H9 (cell line): Measurements from ENCODE around the gene CDH23. TPM values are rescaled to one million over a fixed set of nuclear protein-coding genes. Genes with fewer than 3 reads are reported as not detected.

Source experiments
- DNase-seq: peaks from one replicate; pipeline ENCODE4 v3.0.0-alpha.2; 2017
- H2AFZ ChIP-seq: one replicate; pipeline ENCODE4 v1.6.1; 2013; ENCODE audit warnings: mild to moderate bottlenecking, low read length, control low read depth, moderate library complexity
- H2AK5ac ChIP-seq: 2 replicates; pipeline ENCODE4 v1.6.1; 2013; ENCODE audit warnings: low read length, control low read depth, mixed read lengths; ENCODE audit not compliant: insufficient read length
- H2BK120ac ChIP-seq: one replicate; pipeline ENCODE4 v1.6.1; 2013; ENCODE audit warnings: low read depth, mild to moderate bottlenecking, low read length, control low read depth, inconsistent platforms; ENCODE audit not compliant: poor library complexity, severe bottlenecking
- H2BK12ac ChIP-seq: 2 replicates; pipeline ENCODE4 v1.6.1; 2013; ENCODE audit warnings: low read length, control low read depth, mixed read lengths, low read depth; ENCODE audit not compliant: insufficient read length
- H2BK15ac ChIP-seq: 2 replicates; pipeline ENCODE4 v1.6.1; 2013; ENCODE audit warnings: low read depth, low read length, control low read depth
- H2BK20ac ChIP-seq: one replicate; pipeline ENCODE4 v1.6.1; 2013; ENCODE audit warnings: low read depth, mild to moderate bottlenecking, low read length, control low read depth, inconsistent platforms; ENCODE audit not compliant: poor library complexity, severe bottlenecking
- H2BK5ac ChIP-seq: 2 replicates; pipeline ENCODE4 v1.6.1; 2013; ENCODE audit warnings: low read length, control low read depth, mixed read lengths; ENCODE audit not compliant: insufficient read length
- H3K14ac ChIP-seq: 2 replicates; pipeline ENCODE4 v1.6.1; 2013; ENCODE audit warnings: low read length, control low read depth; ENCODE audit not compliant: insufficient read depth
- H3K18ac ChIP-seq: 2 replicates; pipeline ENCODE4 v1.6.1; 2013; ENCODE audit warnings: low read depth, mild to moderate bottlenecking, mixed read lengths, low read length, control low read depth; ENCODE audit not compliant: insufficient read length
- H3K23ac ChIP-seq: 2 replicates; pipeline ENCODE4 v1.6.1; 2013; ENCODE audit warnings: low read length, control low read depth, mixed read lengths, low read depth; ENCODE audit not compliant: insufficient read length
- H3K23me2 ChIP-seq: 2 replicates; pipeline ENCODE4 v1.6.1; 2013; ENCODE audit warnings: low read depth, mild to moderate bottlenecking, mixed read lengths, low read length, control low read depth; ENCODE audit not compliant: insufficient read length, poor library complexity, severe bottlenecking
- H3K27ac ChIP-seq: 2 replicates; pipeline ENCODE4 v1.5.1; 2013; ENCODE audit warnings: low read length, control low read depth, mixed read lengths, low read depth; ENCODE audit not compliant: insufficient read length
- H3K27me3 ChIP-seq: 2 replicates; pipeline ENCODE4 v1.6.1; 2013; ENCODE audit warnings: low read length, control low read depth, inconsistent platforms; ENCODE audit not compliant: insufficient read depth
- H3K4ac ChIP-seq: 2 replicates; pipeline ENCODE4 v1.6.1; 2013; ENCODE audit warnings: low read depth, mild to moderate bottlenecking, control low read depth, inconsistent platforms, low read length, moderate library complexity
- H3K4me1 ChIP-seq: 2 replicates; pipeline ENCODE4 v1.6.1; 2013; ENCODE audit warnings: low read length, control low read depth, inconsistent platforms; ENCODE audit not compliant: insufficient read depth
- H3K4me2 ChIP-seq: 2 replicates; pipeline ENCODE4 v1.6.1; 2013; ENCODE audit warnings: low read length, control low read depth, mixed read lengths; ENCODE audit not compliant: insufficient read length, insufficient read depth
- H3K56ac ChIP-seq: 2 replicates; pipeline ENCODE4 v1.6.1; 2013; ENCODE audit warnings: low read depth, mild to moderate bottlenecking, mixed read lengths, low read length, control low read depth; ENCODE audit not compliant: insufficient read length
- H3K79me1 ChIP-seq: 2 replicates; pipeline ENCODE4 v1.6.1; 2013; ENCODE audit warnings: low read depth, mild to moderate bottlenecking, moderate library complexity, low read length, control low read depth, inconsistent platforms; ENCODE audit not compliant: insufficient read depth, poor library complexity, severe bottlenecking
- H3K79me2 ChIP-seq: 2 replicates; pipeline ENCODE4 v1.6.1; 2013; ENCODE audit warnings: low read length, control low read depth, inconsistent platforms; ENCODE audit not compliant: insufficient read depth
- H3K9ac ChIP-seq: 2 replicates; pipeline ENCODE4 v1.6.1; 2013; ENCODE audit warnings: low read length, control low read depth, mixed read lengths; ENCODE audit not compliant: insufficient read length; ENCODE audit errors: extremely low read depth
- H3K9me3 ChIP-seq: one replicate; pipeline ENCODE4 v1.6.1; 2013; ENCODE audit warnings: low read depth, low read length, inconsistent platforms; ENCODE audit not compliant: control insufficient read depth
- H3T11ph ChIP-seq: one replicate; pipeline ENCODE4 v1.6.1; 2013; ENCODE audit warnings: mild to moderate bottlenecking, low read length, control low read depth, inconsistent platforms
- H4K20me1 ChIP-seq: one replicate; pipeline ENCODE4 v1.6.1; 2013; ENCODE audit not compliant: control insufficient read depth, insufficient read length, insufficient read depth
- H4K5ac ChIP-seq: 2 replicates; pipeline ENCODE4 v1.6.1; 2013; ENCODE audit warnings: low read depth, mild to moderate bottlenecking, mixed read lengths, low read length, control low read depth; ENCODE audit not compliant: insufficient read length
- H4K8ac ChIP-seq: replicated peaks from 2 replicates; pipeline ENCODE4 v1.6.1; 2013; ENCODE audit warnings: low read length, control low read depth, mixed read lengths, low read depth; ENCODE audit not compliant: insufficient read length
- H4K91ac ChIP-seq: 2 replicates; pipeline ENCODE4 v1.6.1; 2013; ENCODE audit warnings: low read depth, mild to moderate bottlenecking, moderate library complexity, mixed read lengths, low read length, control low read depth; ENCODE audit not compliant: insufficient read length
- H3K27ac Mint-ChIP-seq, 3 experiments: 2 replicates in 2 of 3; 3 replicates in 1 of 3; pipeline ENCODE4 v1.8.0; 2020 to 2021; ENCODE audit warnings: mixed read lengths in 3 of 3, mild to moderate bottlenecking in 1 of 3, moderate library complexity in 1 of 3
- H3K27me3 Mint-ChIP-seq: 2 replicates; pipeline ENCODE4 v1.8.0; 2021; ENCODE audit warnings: low read depth, mild to moderate bottlenecking, moderate library complexity, mixed read lengths
- H3K36me3 Mint-ChIP-seq, 3 experiments: 2 replicates in 2 of 3; 3 replicates in 1 of 3; pipeline ENCODE4 v1.8.0; 2020 to 2021; ENCODE audit warnings: low read depth in 3 of 3, mixed read lengths in 3 of 3; ENCODE audit not compliant: insufficient read depth in 1 of 3
- H3K4me1 Mint-ChIP-seq, 2 experiments: 2 replicates each; pipeline ENCODE4 v1.8.0; 2020; ENCODE audit warnings: mixed read lengths in 2 of 2
- H3K4me3 Mint-ChIP-seq, 2 experiments: 2 replicates in 1 of 2; 3 replicates in 1 of 2; pipeline ENCODE4 v1.8.0; 2020 to 2021; ENCODE audit warnings: mild to moderate bottlenecking in 2 of 2, mixed read lengths in 2 of 2, moderate library complexity in 1 of 2
- H3K9me3 Mint-ChIP-seq, 2 experiments: 2 replicates in 1 of 2; 3 replicates in 1 of 2; pipeline ENCODE4 v1.8.0; 2020; ENCODE audit warnings: mild to moderate bottlenecking in 2 of 2, mixed read lengths in 2 of 2, moderate library complexity in 1 of 2
- WGBS: extraction: QIAGEN DNeasy Blood & Tissue Kit; methylation state at CpG from one replicate; pipeline ENCODE4 v1.1.7; 2013; ENCODE audit warnings: missing lambda C conversion rate, low lambda C conversion rate, mixed read lengths; ENCODE audit not compliant: insufficient read length; ENCODE audit errors: extremely low coverage; 5-methylcytosine and 5-hydroxymethylcytosine counted together
- total RNA-seq: library from RNA; stranded (reverse); gene quantifications from 2 replicates; pipeline ENCODE4 v1.2.1, GENCODE V29; 2021
- TF ChIP-seq, protein P1 (sequence below): fragments of 200-600 bp; sonication (generic); conservative IDR thresholded peaks from 3 replicates; pipeline ENCODE4 v1.8.0; 2021; ENCODE audit warnings: antibody characterized with exemption, mild to moderate bottlenecking

Gene CDH23
- total RNA-seq, 1 experiment from 2014 or later: 2.1 TPM

DNA sequence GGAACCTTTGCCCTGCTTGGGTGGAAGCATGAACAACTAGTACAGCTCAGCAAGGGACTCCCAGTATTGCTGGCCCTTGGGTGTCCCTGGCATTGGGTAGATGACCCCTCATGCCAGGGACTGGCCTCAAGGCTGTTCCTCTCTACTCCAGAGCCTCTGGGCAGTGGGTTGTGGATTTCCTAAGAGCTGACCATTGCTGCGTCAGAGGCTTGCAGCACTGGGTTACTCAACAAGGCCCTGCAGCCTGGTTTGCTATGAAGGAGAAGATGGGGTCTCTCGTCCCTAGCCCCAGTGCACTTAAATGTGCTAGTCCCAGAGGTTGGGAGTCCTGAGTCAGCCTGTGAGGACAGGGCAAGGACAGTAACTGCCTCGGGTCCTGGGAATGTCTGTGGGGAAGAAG lies 374.1 kb downstream of the CDH23 start:
- Histone ChIP-seq H2BK120ac (no peak overlapping the region), H3K4me1 (no peaks in the 10 kb centered on the region; the same call in 1 of the 2 replicates), H3K9ac (no peak overlapping the region), H4K5ac (no peak overlapping the region), H4K20me1 (no peaks in the 10 kb centered on the region), H2AK5ac (no peak overlapping the region), H2BK20ac (no peak overlapping the region), H3K14ac (no peak overlapping the region), H3K9me3 (no peaks in the 10 kb centered on the region), H2AFZ (no peak overlapping the region), H3K79me2 (no peaks in the 10 kb centered on the region), H4K91ac (no peak overlapping the region), H2BK15ac (no peak overlapping the region), H3K18ac (no peak overlapping the region), H3K23me2 (no peaks in the 10 kb centered on the region), H2BK12ac (no peak overlapping the region), H3K23ac (no peak overlapping the region), H2BK5ac (no peak overlapping the region), H3K4me2 (no peak overlapping the region), H3K27me3 (peaks cover 5% of the 10 kb centered on the region; the same call in 1 of the 2 replicates), H3K79me1 (no peaks in the 10 kb centered on the region), H3K4ac (no peak overlapping the region), H3K56ac (no peak overlapping the region), H3K27ac (no peak overlapping the region), H3T11ph (no peak overlapping the region), H4K8ac (no peak overlapping the region)
- Mint-ChIP-seq H3K4me3 (no peak overlapping the region), H3K4me1 (peaks cover 3 to 6% of the 10 kb centered on the region in 2 experiments; a peak in 3 of 4 replicates), H3K9me3 (no peaks in the 10 kb centered on the region; a peak in 1 of 5 replicates), H3K27ac (no peak overlapping the region; a peak in 1 of 7 replicates), H3K36me3 (no peaks in the 10 kb centered on the region), H3K27me3 (peaks cover 39% of the 10 kb centered on the region)
- WGBS: no CpG with 5 or more reads among the region's 3 CpGs
- TF ChIP-seq, protein P1, sequence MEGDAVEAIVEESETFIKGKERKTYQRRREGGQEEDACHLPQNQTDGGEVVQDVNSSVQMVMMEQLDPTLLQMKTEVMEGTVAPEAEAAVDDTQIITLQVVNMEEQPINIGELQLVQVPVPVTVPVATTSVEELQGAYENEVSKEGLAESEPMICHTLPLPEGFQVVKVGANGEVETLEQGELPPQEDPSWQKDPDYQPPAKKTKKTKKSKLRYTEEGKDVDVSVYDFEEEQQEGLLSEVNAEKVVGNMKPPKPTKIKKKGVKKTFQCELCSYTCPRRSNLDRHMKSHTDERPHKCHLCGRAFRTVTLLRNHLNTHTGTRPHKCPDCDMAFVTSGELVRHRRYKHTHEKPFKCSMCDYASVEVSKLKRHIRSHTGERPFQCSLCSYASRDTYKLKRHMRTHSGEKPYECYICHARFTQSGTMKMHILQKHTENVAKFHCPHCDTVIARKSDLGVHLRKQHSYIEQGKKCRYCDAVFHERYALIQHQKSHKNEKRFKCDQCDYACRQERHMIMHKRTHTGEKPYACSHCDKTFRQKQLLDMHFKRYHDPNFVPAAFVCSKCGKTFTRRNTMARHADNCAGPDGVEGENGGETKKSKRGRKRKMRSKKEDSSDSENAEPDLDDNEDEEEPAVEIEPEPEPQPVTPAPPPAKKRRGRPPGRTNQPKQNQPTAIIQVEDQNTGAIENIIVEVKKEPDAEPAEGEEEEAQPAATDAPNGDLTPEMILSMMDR: no peak
- no peak for DNase-seq
